Measurements from ENCODE around the gene NFYA. TPM values are rescaled to one million over a fixed set of nuclear protein-coding genes. Genes with fewer than 3 reads are reported as not detected.

Gene NFYA
- total RNA-seq, 1 experiment from 2014 or later: 34.7 TPM

DNA sequence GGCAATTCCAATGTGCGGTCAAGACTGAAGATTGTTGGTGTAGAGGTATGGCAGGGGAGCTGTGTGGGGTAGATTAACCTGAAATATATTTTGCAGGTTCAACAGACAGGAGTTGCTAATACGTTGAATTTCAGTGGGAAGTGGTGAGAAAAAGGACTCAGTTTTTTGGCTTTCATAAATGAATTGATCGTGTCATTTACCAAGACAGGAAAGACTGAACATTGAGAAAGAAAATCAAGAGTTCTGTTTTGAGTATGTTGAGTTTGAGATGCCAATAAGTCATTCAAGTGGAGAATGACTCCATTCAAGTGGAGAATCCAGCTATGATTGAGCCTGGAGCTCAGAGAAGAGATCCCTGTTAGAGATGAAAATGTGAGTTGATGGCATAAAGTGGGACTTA lies 31.1 kb downstream of the NFYA start:
- H3K9me3 Mint-ChIP-seq: no peaks in the 10 kb centered on the region
- H3K27me3 Mint-ChIP-seq (ENCODE audit: low read depth): peaks cover 6% of the 10 kb centered on the region; the same call in 1 of the 2 replicates
- POLR2A ChIA-PET: interaction anchor here (0.7 to 0.9 kb wide), 2 partner anchors 78 to 127 kb away, joined by 3 read pairs; no protein-coding TSS in a partner anchor
- DNase-seq (ENCODE audit: low spot score) (no peak), ATAC-seq (no peak)
- H3K4me3 Mint-ChIP-seq: no peak overlapping the region
- CTCF ChIA-PET: interaction anchor here (0.6 to 5.8 kb wide), 7 partner anchors 68 to 231 kb away, joined by 3 to 115 read pairs (median 5); partner anchors contain the start of gene TREML4
- H3K36me3 Mint-ChIP-seq: peaks cover 12% of the 10 kb centered on the region
- H3K27ac Mint-ChIP-seq: no peak overlapping the region
- H3K4me1 Mint-ChIP-seq: peaks cover 18% of the 10 kb centered on the region
- TF ChIP-seq, protein P1, sequence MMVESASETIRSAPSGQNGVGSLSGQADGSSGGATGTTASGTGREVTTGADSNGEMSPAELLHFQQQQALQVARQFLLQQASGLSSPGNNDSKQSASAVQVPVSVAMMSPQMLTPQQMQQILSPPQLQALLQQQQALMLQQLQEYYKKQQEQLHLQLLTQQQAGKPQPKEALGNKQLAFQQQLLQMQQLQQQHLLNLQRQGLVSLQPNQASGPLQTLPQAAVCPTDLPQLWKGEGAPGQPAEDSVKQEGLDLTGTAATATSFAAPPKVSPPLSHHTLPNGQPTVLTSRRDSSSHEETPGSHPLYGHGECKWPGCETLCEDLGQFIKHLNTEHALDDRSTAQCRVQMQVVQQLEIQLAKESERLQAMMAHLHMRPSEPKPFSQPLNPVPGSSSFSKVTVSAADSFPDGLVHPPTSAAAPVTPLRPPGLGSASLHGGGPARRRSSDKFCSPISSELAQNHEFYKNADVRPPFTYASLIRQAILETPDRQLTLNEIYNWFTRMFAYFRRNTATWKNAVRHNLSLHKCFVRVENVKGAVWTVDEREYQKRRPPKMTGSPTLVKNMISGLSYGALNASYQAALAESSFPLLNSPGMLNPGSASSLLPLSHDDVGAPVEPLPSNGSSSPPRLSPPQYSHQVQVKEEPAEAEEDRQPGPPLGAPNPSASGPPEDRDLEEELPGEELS (CRISPR knock-in tag; IDR thresholded peaks at IDR 0.05): no peak
- no peak for TF ChIP-seq TP53 (CRISPR knock-in tag; IDR thresholded peaks at IDR 0.05)
- no peak for TF ChIP-seq CTCF (IDR thresholded peaks at IDR 0.05)
- no peak for TF ChIP-seq IRF1 (CRISPR knock-in tag; IDR thresholded peaks at IDR 0.05)
- TF ChIP-seq SMAD4 (CRISPR knock-in tag; IDR thresholded peaks at IDR 0.05): no peak
- no peak for TF ChIP-seq ZBTB21 (CRISPR knock-in tag; IDR thresholded peaks at IDR 0.05; ENCODE audit: borderline replicate concordance)
- TF ChIP-seq PRDM15 (CRISPR knock-in tag; IDR thresholded peaks at IDR 0.05): no peak
- no peak for TF ChIP-seq ZNF232 (CRISPR knock-in tag; IDR thresholded peaks at IDR 0.05)
- TF ChIP-seq FOXK1 (CRISPR knock-in tag; IDR thresholded peaks at IDR 0.05): no peak

- H3K9me3 Mint-ChIP-seq: no peaks in the 10 kb centered on the region
- DNase-seq (ENCODE audit: low spot score) (no peak), ATAC-seq (no peak)
- no peaks in the 10 kb centered on the region for H3K4me1 Mint-ChIP-seq
- no peaks in the 10 kb centered on the region for H3K27me3 Mint-ChIP-seq (ENCODE audit: low read depth)
- CTCF ChIA-PET: interaction anchor here (0.7 to 2.6 kb wide), 4 partner anchors 10 to 81 kb away, joined by 4 to 6 read pairs (median 6); no protein-coding TSS in a partner anchor
- no peaks in the 10 kb centered on the region for H3K36me3 Mint-ChIP-seq
- no peak overlapping the region for H3K4me3 Mint-ChIP-seq
- no peak overlapping the region for H3K27ac Mint-ChIP-seq
- POLR2A ChIA-PET: interaction anchor here (0.7 kb wide), 1 partner anchor 63 kb away, joined by 4 read pairs; no protein-coding TSS in a partner anchor
- TF ChIP-seq IRF1 (CRISPR knock-in tag; IDR thresholded peaks at IDR 0.05) (no peak), GRHL2 (CRISPR knock-in tag; IDR thresholded peaks at IDR 0.05; ENCODE audit: insufficient replicate concordance, severe bottlenecking) (no peak), ATF6 (CRISPR knock-in tag; IDR thresholded peaks at IDR 0.05) (no peak), JUN (CRISPR knock-in tag; IDR thresholded peaks at IDR 0.05) (no peak), FOXJ3 (CRISPR knock-in tag; IDR thresholded peaks at IDR 0.05; ENCODE audit: borderline replicate concordance) (no peak), CTCF (IDR thresholded peaks at IDR 0.05) (no peak), ZNF416 (CRISPR knock-in tag; IDR thresholded peaks at IDR 0.05) (no peak)
- TF ChIP-seq, protein P2, sequence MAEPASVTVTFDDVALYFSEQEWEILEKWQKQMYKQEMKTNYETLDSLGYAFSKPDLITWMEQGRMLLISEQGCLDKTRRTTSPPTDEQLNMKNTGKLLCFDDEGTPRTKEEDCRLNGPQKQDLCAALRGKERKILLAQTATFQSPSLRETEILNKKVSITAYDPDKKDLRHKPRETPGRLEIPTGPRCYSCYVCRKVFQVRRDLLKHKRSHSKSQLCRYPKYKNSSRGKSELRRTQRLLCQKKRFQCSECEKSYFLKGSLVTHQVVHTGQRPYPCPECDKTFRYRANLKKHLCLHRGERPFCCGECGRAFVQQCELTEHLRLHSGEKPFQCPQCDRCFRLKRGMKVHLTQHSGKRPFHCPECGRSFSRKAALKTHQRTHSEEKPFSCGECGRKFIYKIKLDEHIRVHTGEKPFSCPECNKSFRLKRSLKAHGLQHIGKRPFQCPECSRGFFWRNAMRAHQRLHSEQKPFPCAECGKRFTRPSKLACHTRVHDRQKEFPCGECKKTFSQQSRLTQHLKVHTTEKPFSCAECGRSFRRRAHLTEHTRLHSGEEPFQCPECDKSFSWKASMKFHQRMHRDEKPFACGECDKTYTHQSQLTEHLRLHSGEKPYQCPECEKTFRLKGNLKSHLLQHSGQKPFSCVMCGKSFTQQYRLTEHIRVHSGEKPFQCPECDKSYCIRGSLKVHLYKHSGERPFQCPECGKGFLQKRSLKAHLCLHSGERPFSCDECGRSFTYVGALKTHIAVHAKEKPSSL (CRISPR knock-in tag; conservative IDR thresholded peaks at IDR 0.05): no peak
- TF ChIP-seq, protein P3, sequence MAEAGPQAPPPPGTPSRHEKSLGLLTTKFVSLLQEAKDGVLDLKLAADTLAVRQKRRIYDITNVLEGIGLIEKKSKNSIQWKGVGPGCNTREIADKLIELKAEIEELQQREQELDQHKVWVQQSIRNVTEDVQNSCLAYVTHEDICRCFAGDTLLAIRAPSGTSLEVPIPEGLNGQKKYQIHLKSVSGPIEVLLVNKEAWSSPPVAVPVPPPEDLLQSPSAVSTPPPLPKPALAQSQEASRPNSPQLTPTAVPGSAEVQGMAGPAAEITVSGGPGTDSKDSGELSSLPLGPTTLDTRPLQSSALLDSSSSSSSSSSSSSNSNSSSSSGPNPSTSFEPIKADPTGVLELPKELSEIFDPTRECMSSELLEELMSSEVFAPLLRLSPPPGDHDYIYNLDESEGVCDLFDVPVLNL (CRISPR knock-in tag; IDR thresholded peaks at IDR 0.05; ENCODE audit: borderline replicate concordance, low read depth): no peak
These were observed 38.2 kb downstream of the NFYA start for GRCh38 chr6:41111017-41111416.

Measured in WTC11 (cell line).